Heart right ventricle (tissue), 16 donors: ENCODE data around the gene ANKK1. TPM values are rescaled to one million over a fixed set of nuclear protein-coding genes. Genes with fewer than 3 reads are reported as not detected.

Experiments used
- ATAC-seq, 8 donors: fragments of 200-7000 bp; cut with Tn5 transposase; one replicate each; pipeline ENCODE4 v1.9.1; 2020; ENCODE audit warnings: mild to moderate bottlenecking in 8 of 8, moderate library complexity in 8 of 8, moderate number of reproducible peaks in 1 of 8
- DNase-seq, 2 donors: peaks; one replicate each; pipeline ENCODE4 v3.0.0-alpha.2; 2020
- H3K27ac ChIP-seq, 10 donors: fragments of 200-600 bp; sonication (generic) in 2 of 10; one replicate each; pipeline versions ENCODE4 v1.5.0 to v1.8.0; 2020 to 2022; ENCODE audit warnings: mild to moderate bottlenecking in 3 of 10
- H3K27me3 ChIP-seq, 7 donors: fragments of 200-600 bp; one replicate each; pipeline ENCODE4 v1.8.0; 2021 to 2022; ENCODE audit warnings: mild to moderate bottlenecking in 2 of 7
- H3K36me3 ChIP-seq, 9 donors: fragments of 200-600 bp; sonication (generic) in 1 of 9; one replicate each; pipeline versions ENCODE4 v1.5.0 to v1.8.0; 2020 to 2022; ENCODE audit warnings: mild to moderate bottlenecking in 2 of 9
- H3K4me1 ChIP-seq, 9 donors: fragments of 200-600 bp; sonication (generic) in 1 of 9; one replicate each; pipeline versions ENCODE4 v1.5.0 to v1.8.0; 2020 to 2022; ENCODE audit warnings: mild to moderate bottlenecking in 4 of 9
- H3K4me3 ChIP-seq, 10 donors: fragments of 200-600 bp; sonication (generic) in 2 of 10; one replicate each; pipeline versions ENCODE4 v1.5.0 to v1.8.0; 2020 to 2022; ENCODE audit warnings: mild to moderate bottlenecking in 7 of 10, moderate library complexity in 2 of 10
- H3K9me3 ChIP-seq, 11 donors: fragments of 200-600 bp in 10 of 11; sonication (generic) in 2 of 11; one replicate each; pipeline versions ENCODE4 v1.5.0 to v1.8.0; 2013 to 2022; ENCODE audit warnings: mild to moderate bottlenecking in 2 of 11, control low read depth in 1 of 11, moderate library complexity in 1 of 11
- CTCF ChIP-seq, 9 donors: fragments of 200-600 bp; sonication (generic) in 2 of 9; IDR thresholded peaks; one replicate each; pipeline versions ENCODE4 v1.5.0 to v1.8.0; 2021 to 2022; ENCODE audit warnings: antibody characterized with exemption in 9 of 9, mild to moderate bottlenecking in 5 of 9, moderate library complexity in 1 of 9
- WGBS, 2 donors: extraction: QIAGEN DNeasy Blood & Tissue Kit; methylation state at CpG; one replicate each; pipeline ENCODE4 v1.1.7; 2013; ENCODE audit warnings: inconsistent platforms in 1 of 2; 5-methylcytosine and 5-hydroxymethylcytosine counted together
- intact Hi-C, 10 donors: fragments of 100-400 bp; cut with DNase I; formaldehyde crosslinking; loops; one replicate each; pipeline versions ENCODE4 v1.11.1 to v1.14.2; 2022
- polyA plus RNA-seq, 2 donors: library from polyadenylated mRNA; stranded (reverse); fragments of 200-250 nt; gene quantifications; one replicate each; pipeline ENCODE4 v1.2.3, GENCODE V29; 2013
- total RNA-seq, 10 donors: library from RNA; stranded (reverse); fragmentation: NEBNext Ultra II Directional in 3 of 10; extraction: Animal tissue kit (Norgen Biotek cat#: 25700) in 3 of 10; gene quantifications; one replicate each; pipeline versions ENCODE4 v1.2.1 to v1.2.4, GENCODE V29; 2021 to 2023
- donor health status: Arrhythmogenic right ventricular cardiomyopathy.
- donor health status: ischemic (EF 13 %, LVEDD 7.1; RV severe dilation, severe dysfunction).
- donor health status: healthy with polysubstance abuse.
- donor health status: DM: no; HTN: yes; CAD: no.
- donor health status: DM: no; HTN: no; CAD: no.
- donor health status: ischemic (EF 25% LVEDD 6.9; RV normal size, moderate dysfunction).
- donor health status: ischemic (EF 25% LVEDD 5.7; RV mildly dilated, moderate dysfunction).
- donor health status: healthy.
- donor health status: DM: yes; HTN: yes; CAD: no.
- donor health status: Ischemic cardiomyopathy.
- donor health status: ischemic (EF 35%, LVEDD 5.7; RV mildly dilated, moderate dysfunction).
- donor health status: nonischemic (EF 11% LVEDD 7.7; RV severe dilation, severe dysfunction).
- donor health status: DM: yes; HTN: yes; CAD: no.
- donor health status: PGD.
- donor health status: ischemic (EF 29% LVEDD 5.4; RV normal size, mild dysfunction).
- donor health status: nonischemic (EF 23%, LVEDD 6.1; RV moderate dilation, normal function).

ANKK1 gene
- total and polyA plus RNA-seq, 12 donors: 0.06 to 0.37 TPM; not detected in 10

- peaks cover 0 to 21% (median 6%) of the 10 kb centered on the region in 11 donors for H3K9me3 ChIP-seq
- H3K27ac ChIP-seq: no peak overlapping the region
- DNase-seq (no peak), ATAC-seq (no peak)
- no peak overlapping the region for H3K4me3 ChIP-seq
- intact Hi-C loops: no loop called here
- H3K36me3 ChIP-seq: peaks cover 0 to 93% (median 20%) of the 10 kb centered on the region in 9 donors
- 78 to 84% methylated on average over 3 of the region's 3 CpGs for WGBS, 2 donors
- H3K27me3 ChIP-seq: no peaks in the 10 kb centered on the region
- TF ChIP-seq CTCF (IDR thresholded peaks at IDR 0.05): no peak
- no peaks in the 10 kb centered on the region for H3K4me1 ChIP-seq
Observed at GRCh38 chr11:113351068-113351450, 36.5 kb upstream of the ANKK1 start.

- peaks cover 0 to 93% (median 23%) of the 10 kb centered on the region in 9 donors for H3K36me3 ChIP-seq
- 75 to 82% methylated on average over 4 of the region's 4 CpGs for WGBS, 2 donors
Observed at GRCh38 chr11:113351480-113351879, 36.1 kb upstream of the ANKK1 start.

GRCh38 chr11:113356203-113356602 lies 31.4 kb upstream of the ANKK1 start:
- Histone ChIP-seq H3K36me3 (peaks cover 0 to 98% (median 39%) of the 10 kb centered on the region in 9 donors), H3K27me3 (no peaks in the 10 kb centered on the region), H3K9me3 (peaks cover 0 to 35% (median 9%) of the 10 kb centered on the region in 11 donors), H3K27ac (no peak overlapping the region), H3K4me1 (no peaks in the 10 kb centered on the region), H3K4me3 (no peak overlapping the region)
- no peak for TF ChIP-seq CTCF (IDR thresholded peaks at IDR 0.05)
- WGBS, 2 donors: 94 to 97% methylated on average over 3 of the region's 3 CpGs
- intact Hi-C loops: no loop called here
- DNase-seq (no peak), ATAC-seq (no peak)

More at GRCh38 chr11:113351480-113351879, 36.1 kb upstream of the ANKK1 start:
- no peak overlapping the region for H3K4me3 ChIP-seq
- no peaks in the 10 kb centered on the region for H3K4me1 ChIP-seq
- H3K27ac ChIP-seq: no peak overlapping the region
- H3K27me3 ChIP-seq: no peaks in the 10 kb centered on the region
- no peak for DNase-seq
- intact Hi-C loops: no loop called here
- ATAC-seq: no peak
- H3K9me3 ChIP-seq: peaks cover 0 to 25% (median 9%) of the 10 kb centered on the region in 11 donors
- TF ChIP-seq CTCF (IDR thresholded peaks at IDR 0.05): no peak

- ATAC-seq: no peak
- Histone ChIP-seq H3K4me3 (no peak overlapping the region), H3K27ac (no peak overlapping the region), H3K9me3 (no peaks in the 10 kb centered on the region), H3K36me3 (peaks cover 0 to 100% (median 35%) of the 10 kb centered on the region in 9 donors), H3K4me1 (no peaks in the 10 kb centered on the region), H3K27me3 (no peaks in the 10 kb centered on the region)
- TF ChIP-seq CTCF (IDR thresholded peaks at IDR 0.05): no peak
- WGBS, 2 donors: 85 to 89% methylated on average over 5 of the region's 5 CpGs
- DNase-seq: no peak
- intact Hi-C loops: loop anchor here in 1 of 10 donors (10.0 kb wide), 1 partner anchor 59 kb away; no protein-coding TSS in a partner anchor
Observed at GRCh38 chr11:113363406-113363805, 24.2 kb upstream of the ANKK1 start.
